Spleen (tissue), 11 donors: ENCODE results near the gene ADAM33. TPM values are rescaled to one million over a fixed set of nuclear protein-coding genes. Genes with fewer than 3 reads are reported as not detected.

Source experiments
- DNase-seq: peaks from one replicate; pipeline ENCODE4 v3.0.0-alpha.2; 2020
- H3K27ac ChIP-seq, 8 donors: fragments of 200-600 bp; sonication (generic) in 7 of 8; 1 replicate in 4 of 8; 2 replicates in 4 of 8; pipeline versions ENCODE4 v1.5.0 to v1.8.0; 2016 to 2021; ENCODE audit warnings: inconsistent platforms in 4 of 8, mild to moderate bottlenecking in 4 of 8, moderate library complexity in 1 of 8
- H3K27me3 ChIP-seq, 7 donors: fragments of 200-600 bp; sonication (generic) in 6 of 7; replicated peaks in 1 of 7; 1 replicate in 4 of 7; 2 replicates in 3 of 7; pipeline versions ENCODE4 v1.5.0 to v1.8.0; 2016 to 2021; ENCODE audit warnings: inconsistent platforms in 3 of 7, mild to moderate bottlenecking in 1 of 7
- H3K36me3 ChIP-seq, 6 donors: fragments of 200-600 bp; sonication (generic) in 5 of 6; 1 replicate in 4 of 6; 2 replicates in 2 of 6; pipeline versions ENCODE4 v1.5.0 to v1.8.0; 2016 to 2021; ENCODE audit warnings: inconsistent platforms in 2 of 6
- H3K4me1 ChIP-seq, 6 donors: fragments of 200-600 bp; sonication (generic) in 5 of 6; 1 replicate in 3 of 6; 2 replicates in 3 of 6; pipeline versions ENCODE4 v1.5.0 to v1.8.0; 2016 to 2021; ENCODE audit warnings: inconsistent platforms in 3 of 6
- H3K4me3 ChIP-seq, 8 donors: fragments of 200-600 bp; sonication (generic) in 7 of 8; 1 replicate in 4 of 8; 2 replicates in 4 of 8; pipeline versions ENCODE4 v1.5.0 to v1.8.0; 2016 to 2021; ENCODE audit warnings: inconsistent platforms in 4 of 8, mild to moderate bottlenecking in 4 of 8, moderate library complexity in 2 of 8
- H3K9me3 ChIP-seq, 8 donors: fragments of 200-600 bp; sonication (generic) in 7 of 8; 1 replicate in 4 of 8; 2 replicates in 4 of 8; pipeline versions ENCODE4 v1.5.0 to v1.8.0; 2016 to 2021; ENCODE audit warnings: inconsistent platforms in 4 of 8
- CTCF ChIP-seq, 11 experiments: fragments of 200-600 bp in 7 of 11; fragments of 450-650 bp in 4 of 11; sonication (generic) in 4 of 11; IDR thresholded peaks in 8 of 11; conservative IDR thresholded peaks in 3 of 11; 1 replicate in 7 of 11; 2 replicates in 4 of 11; pipeline versions ENCODE4 v1.4.0 to v1.8.0; 2016 to 2021; ENCODE audit warnings: antibody characterized with exemption in 11 of 11, inconsistent platforms in 4 of 11, mild to moderate bottlenecking in 1 of 11
- POLR2A ChIP-seq, 3 donors: fragments of 450-650 bp; IDR thresholded peaks; one replicate each; pipeline ENCODE4 v1.5.1; 2017; ENCODE audit warnings: antibody characterized with exemption in 3 of 3, mild to moderate bottlenecking in 1 of 3
- POLR2AphosphoS5 ChIP-seq, 3 donors: sonication (generic); formaldehyde crosslinking; IDR thresholded peaks; one replicate each; pipeline ENCODE4 v1.5.1; 2017; ENCODE audit warnings: antibody characterized with exemption in 3 of 3
- WGBS, 5 donors: extraction: QIAGEN DNeasy Blood & Tissue Kit in 3 of 5; methylation state at CpG; one replicate each; pipeline versions ENCODE4 v1.1.5 to v1.1.7; 2013 to 2018; 5-methylcytosine and 5-hydroxymethylcytosine counted together
- intact Hi-C: fragments of 100-400 bp; cut with DNase I; formaldehyde crosslinking; loops from one replicate; pipeline ENCODE4 v1.15.0; 2023; ENCODE audit warnings: low total_unique reads
- polyA plus RNA-seq, 3 donors: library from polyadenylated mRNA; stranded (reverse); fragments of 200-250 nt; gene quantifications; one replicate each; pipeline ENCODE4 v1.2.1, GENCODE V29; 2013
- total RNA-seq, 7 donors: library from RNA; depleted of rRNA in 3 of 7; stranded (reverse); fragments of >200 nt in 3 of 7; fragmentation: NEBNext Ultra II Directional in 4 of 7; extraction: Animal tissue kit (Norgen Biotek cat#: 25700) in 4 of 7; gene quantifications; one replicate each; pipeline versions ENCODE4 v1.1.0 to v1.2.1, GENCODE V29; 2016 to 2021
- donor health status: healthy with polysubstance abuse.
- donor health status: DM: no; HTN: no; CAD: no; lungs with moderate emphysema.
- donor health status: DM: no; HTN: no; CAD: no.
- donor health status: Bipolar disorder and iron deficiency.
- donor health status: healthy.
- donor health status: DM: no; HTN: no; CAD: no.
- donor health status: DM: yes; HTN: yes; CAD: no.

ADAM33 gene
- total and polyA plus RNA-seq, 10 donors, result 4.0 to 31.6 (median 9.3) TPM

GRCh38 chr20:3645309-3646066 is 36.3 kb downstream of the ADAM33 start:
- Histone ChIP-seq H3K4me1 (no peaks in the 10 kb centered on the region), H3K36me3 (peaks cover 0 to 94% (median 53%) of the 10 kb centered on the region in 6 donors), H3K27me3 (no peaks in the 10 kb centered on the region), H3K9me3 (no peaks in the 10 kb centered on the region), H3K27ac (no peak overlapping the region), H3K4me3 (no peak overlapping the region)
- intact Hi-C loops, result no loop called here
- TF ChIP-seq POLR2A (IDR thresholded peaks at IDR 0.05), result no peak
- TF ChIP-seq CTCF (IDR thresholded peaks at IDR 0.05 in 8 of 11, conservative IDR thresholded peaks at IDR 0.05 in 3 of 11), result no peak
- no peak for TF ChIP-seq POLR2AphosphoS5 (IDR thresholded peaks at IDR 0.05)
- whole genome bisulfite sequencing, 5 donors, result 88 to 96% (median 94%) methylated on average over 17 to 20 of the region's 20 CpGs
- DNase-seq, result no peak

GRCh38 chr20:3640259-3640658 is 41.6 kb downstream of the ADAM33 start:
- no peaks in the 10 kb centered on the region for H3K9me3 ChIP-seq

GRCh38 chr20:3635346-3635745 is 46.5 kb downstream of the ADAM33 start:
- Histone ChIP-seq H3K4me3 (no peak overlapping the region), H3K36me3 (peaks cover 0 to 64% (median 12%) of the 10 kb centered on the region in 6 donors), H3K27me3 (no peaks in the 10 kb centered on the region), H3K4me1 (no peaks in the 10 kb centered on the region), H3K9me3 (no peaks in the 10 kb centered on the region), H3K27ac (no peak overlapping the region)
- WGBS, 5 donors, result 89 to 95% (median 89%) methylated on average over 1 of the region's 1 CpG
- DNase-seq, result no peak
- no peak for TF ChIP-seq POLR2AphosphoS5 (IDR thresholded peaks at IDR 0.05)
- no peak for TF ChIP-seq POLR2A (IDR thresholded peaks at IDR 0.05)
- TF ChIP-seq CTCF (IDR thresholded peaks at IDR 0.05 in 8 of 11, conservative IDR thresholded peaks at IDR 0.05 in 3 of 11), result no peak
- intact Hi-C loops, result no loop called here

More at GRCh38 chr20:3640259-3640658, 41.6 kb downstream of the ADAM33 start:
- no peak for DNase-seq
- H3K36me3 ChIP-seq, result peaks cover 0 to 73% (median 20%) of the 10 kb centered on the region in 6 donors
- no peaks in the 10 kb centered on the region for H3K4me1 ChIP-seq
- H3K27me3 ChIP-seq, result no peaks in the 10 kb centered on the region
- TF ChIP-seq POLR2A (IDR thresholded peaks at IDR 0.05) (no peak), CTCF (IDR thresholded peaks at IDR 0.05 in 8 of 11, conservative IDR thresholded peaks at IDR 0.05 in 3 of 11) (no peak)
- no peak overlapping the region for H3K27ac ChIP-seq
- no peak overlapping the region for H3K4me3 ChIP-seq
- intact Hi-C loops, result no loop called here
- WGBS, 5 donors, result 80 to 98% (median 97%) methylated on average over 3 of the region's 3 CpGs

- no peak overlapping the region for H3K4me3 ChIP-seq
- 62 to 71% (median 67%) methylated on average over 6 of the region's 6 CpGs for WGBS, 5 donors
- H3K36me3 ChIP-seq, result peaks cover 0 to 64% (median 8%) of the 10 kb centered on the region in 6 donors
- no peak for DNase-seq
- H3K27me3 ChIP-seq, result no peaks in the 10 kb centered on the region
- no peaks in the 10 kb centered on the region for H3K9me3 ChIP-seq
- intact Hi-C loops, result no loop called here
- no peak for TF ChIP-seq POLR2A (IDR thresholded peaks at IDR 0.05)
- no peak for TF ChIP-seq POLR2AphosphoS5 (IDR thresholded peaks at IDR 0.05)
- TF ChIP-seq CTCF (IDR thresholded peaks at IDR 0.05 in 8 of 11, conservative IDR thresholded peaks at IDR 0.05 in 3 of 11), result no peak
- H3K27ac ChIP-seq, result no peak overlapping the region
- H3K4me1 ChIP-seq, result no peaks in the 10 kb centered on the region
These were observed 47.8 kb downstream of the ADAM33 start for GRCh38 chr20:3633913-3634478.
